Mesenchymal stem cell (in vitro differentiated cells and primary cell): ENCODE results near the gene KCNH1.

Source experiments
- DNase-seq: peaks from one replicate; pipeline ENCODE4 v3.0.0-alpha.2; 2013
- H2AFZ ChIP-seq: one replicate; pipeline ENCODE4 v1.6.1; 2013; ENCODE audit warnings: low read depth, mild to moderate bottlenecking, control low read depth, inconsistent platforms, low read length, moderate library complexity
- H2AK5ac ChIP-seq: 2 replicates; pipeline ENCODE4 v1.6.1; 2013; ENCODE audit warnings: low read length, moderate library complexity, mild to moderate bottlenecking, inconsistent platforms; ENCODE audit not compliant: severe bottlenecking
- H2BK120ac ChIP-seq: one replicate; pipeline ENCODE4 v1.6.1; 2013; ENCODE audit warnings: low read depth, mild to moderate bottlenecking, inconsistent platforms, low read length, moderate library complexity
- H2BK12ac ChIP-seq, 2 experiments: one replicate each; pipeline ENCODE4 v1.6.1; 2013; ENCODE audit warnings: inconsistent platforms in 2 of 2, low read length in 2 of 2, mild to moderate bottlenecking in 2 of 2, moderate library complexity in 2 of 2, control low read depth in 1 of 2
- H2BK15ac ChIP-seq: one replicate; pipeline ENCODE4 v1.6.1; 2013; ENCODE audit warnings: mild to moderate bottlenecking, low read depth, inconsistent platforms; ENCODE audit not compliant: poor library complexity, severe bottlenecking
- H2BK5ac ChIP-seq: 2 replicates; pipeline ENCODE4 v1.6.1; 2013; ENCODE audit warnings: low read depth, mild to moderate bottlenecking, low read length, control low read depth, inconsistent platforms; ENCODE audit not compliant: poor library complexity, severe bottlenecking
- H3K14ac ChIP-seq, 2 experiments: one replicate each; pipeline ENCODE4 v1.6.1; 2013; ENCODE audit warnings: inconsistent platforms in 2 of 2, low read length in 2 of 2, control low read depth in 1 of 2, mild to moderate bottlenecking in 1 of 2, moderate library complexity in 1 of 2
- H3K18ac ChIP-seq, 2 experiments: one replicate each; pipeline ENCODE4 v1.6.1; 2013; ENCODE audit warnings: inconsistent platforms in 2 of 2, low read length in 2 of 2, control low read depth in 1 of 2, low read depth in 1 of 2, mild to moderate bottlenecking in 1 of 2
- H3K23ac ChIP-seq, 2 experiments: one replicate each; pipeline ENCODE4 v1.6.1; 2013; ENCODE audit warnings: inconsistent platforms in 2 of 2, low read length in 2 of 2, mild to moderate bottlenecking in 2 of 2, moderate library complexity in 2 of 2, control low read depth in 1 of 2
- H3K27ac ChIP-seq: 2 replicates; pipeline ENCODE4 v1.5.1; 2013; ENCODE audit warnings: mild to moderate bottlenecking, moderate library complexity, low read length, control low read depth, inconsistent platforms; ENCODE audit not compliant: poor library complexity, severe bottlenecking
- H3K27me3 ChIP-seq, 2 experiments: 2 replicates each; pipeline versions ENCODE4 v1.6.1 to v1.7.0; 2013; ENCODE audit warnings: low read length in 2 of 2, mild to moderate bottlenecking in 2 of 2, moderate library complexity in 2 of 2, control low read depth in 1 of 2, inconsistent platforms in 1 of 2; ENCODE audit not compliant: control insufficient read depth in 1 of 2, insufficient read depth in 1 of 2
- H3K36me3 ChIP-seq, 2 experiments: 2 replicates each; pipeline versions ENCODE4 v1.6.1 to v1.7.0; 2013; ENCODE audit warnings: low read length in 2 of 2, control low read depth in 1 of 2, inconsistent platforms in 1 of 2, low read depth in 1 of 2, mild to moderate bottlenecking in 1 of 2; ENCODE audit not compliant: insufficient read depth in 2 of 2, control insufficient read depth in 1 of 2
- H3K4ac ChIP-seq, 2 experiments: one replicate each; pipeline ENCODE4 v1.6.1; 2013; ENCODE audit warnings: inconsistent platforms in 2 of 2, low read length in 2 of 2, mild to moderate bottlenecking in 2 of 2, moderate library complexity in 2 of 2, control low read depth in 1 of 2, low read depth in 1 of 2
- H3K4me1 ChIP-seq: 2 replicates; pipeline ENCODE4 v1.6.1; 2013; ENCODE audit warnings: low read depth, low read length, control low read depth; ENCODE audit not compliant: control insufficient read depth, insufficient read depth
- H3K4me2 ChIP-seq: 2 replicates; pipeline ENCODE4 v1.6.1; 2013; ENCODE audit warnings: low read length, mild to moderate bottlenecking, inconsistent platforms; ENCODE audit not compliant: poor library complexity, severe bottlenecking
- H3K4me3 ChIP-seq, 2 experiments: 2 replicates each; pipeline versions ENCODE4 v1.5.1 to v1.7.0; 2013; ENCODE audit warnings: low read length in 2 of 2, mild to moderate bottlenecking in 2 of 2, control low read depth in 1 of 2, low read depth in 1 of 2; ENCODE audit not compliant: insufficient read depth in 1 of 2
- H3K79me1 ChIP-seq: replicated peaks from 2 replicates; pipeline ENCODE4 v1.6.1; 2013; ENCODE audit warnings: mild to moderate bottlenecking, control low read depth, low read length, inconsistent platforms; ENCODE audit not compliant: poor library complexity, severe bottlenecking
- H3K9ac ChIP-seq: 2 replicates; pipeline ENCODE4 v1.7.0; 2013; ENCODE audit warnings: mild to moderate bottlenecking, low read length, moderate library complexity
- H3K9me3 ChIP-seq: 2 replicates; pipeline ENCODE4 v1.7.0; 2013; ENCODE audit warnings: mild to moderate bottlenecking, low read length; ENCODE audit not compliant: control insufficient read depth
- H4K8ac ChIP-seq: one replicate; pipeline ENCODE4 v1.6.1; 2013; ENCODE audit warnings: inconsistent platforms, mild to moderate bottlenecking, low read length, moderate library complexity
- H4K91ac ChIP-seq: one replicate; pipeline ENCODE4 v1.6.1; 2013; ENCODE audit warnings: mild to moderate bottlenecking, low read length, inconsistent platforms
- WGBS: methylation state at CpG from one replicate; pipeline ENCODE4 v1.1.7; 2013; ENCODE audit warnings: mixed read lengths; 5-methylcytosine and 5-hydroxymethylcytosine counted together

The KCNH1 gene

DNA sequence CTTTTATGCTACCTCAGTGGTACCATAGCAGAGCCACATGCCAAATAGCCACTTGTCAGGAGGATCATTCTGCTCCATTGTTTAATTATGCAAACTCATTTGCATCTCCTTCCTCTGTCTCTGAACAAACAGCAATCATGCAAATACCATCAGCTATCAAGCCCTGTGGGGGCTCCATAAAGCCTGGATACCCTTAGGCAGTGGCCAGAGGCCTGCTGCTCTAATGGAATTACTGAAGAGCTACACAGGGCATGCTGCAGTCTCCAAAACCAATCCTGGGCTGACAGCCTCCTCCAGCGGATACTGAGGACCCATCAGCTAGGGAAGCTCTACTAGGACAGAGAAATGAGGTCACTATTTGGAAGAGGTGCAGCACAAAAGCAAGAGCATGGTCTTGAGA is 376.3 kb downstream of the KCNH1 start:
- Histone ChIP-seq H3K9me3 (no peaks in the 10 kb centered on the region), H3K79me1 (peaks cover 9% of the 10 kb centered on the region), H3K4me3 (no peak overlapping the region), H2BK5ac (no peak overlapping the region), H2BK12ac (no peak overlapping the region), H3K4ac (no peak overlapping the region), H3K9ac (no peak overlapping the region), H3K27me3 (no peaks in the 10 kb centered on the region), H3K36me3 (no peaks in the 10 kb centered on the region), H3K23ac (no peak overlapping the region), H2BK15ac (no peak overlapping the region), H3K18ac (no peak overlapping the region), H3K4me2 (no peak overlapping the region), H3K14ac (no peak overlapping the region), H3K27ac (no peak overlapping the region), H2AFZ (no peak overlapping the region), H2BK120ac (no peak overlapping the region), H4K91ac (no peak overlapping the region), H4K8ac (no peak overlapping the region), H3K4me1 (peaks cover 5% of the 10 kb centered on the region), H2AK5ac (no peak overlapping the region)
- DNase-seq: no peak
- WGBS: 38% methylated on average over 1 of the region's 1 CpG

GRCh38 chr1:210755991-210756659 is 377.8 kb downstream of the KCNH1 start:
- H4K8ac ChIP-seq: no peak overlapping the region
- WGBS: 91% methylated on average over 4 of the region's 4 CpGs
- no peak overlapping the region for H4K91ac ChIP-seq
- no peak overlapping the region for H2BK12ac ChIP-seq
- no peak for DNase-seq
- H3K23ac ChIP-seq: no peak overlapping the region
- H3K14ac ChIP-seq: no peak overlapping the region
- no peak overlapping the region for H2BK15ac ChIP-seq
- no peaks in the 10 kb centered on the region for H3K27me3 ChIP-seq
- no peak overlapping the region for H2BK120ac ChIP-seq
- peaks cover 5% of the 10 kb centered on the region for H3K4me1 ChIP-seq
- no peak overlapping the region for H3K18ac ChIP-seq
- no peak overlapping the region for H3K4me3 ChIP-seq
- no peak overlapping the region for H2AK5ac ChIP-seq
- H3K36me3 ChIP-seq: no peaks in the 10 kb centered on the region
- no peak overlapping the region for H3K4ac ChIP-seq
- H3K27ac ChIP-seq: no peak overlapping the region
- no peak overlapping the region for H3K4me2 ChIP-seq
- no peak overlapping the region for H2AFZ ChIP-seq
- H3K9me3 ChIP-seq: no peaks in the 10 kb centered on the region
- H2BK5ac ChIP-seq: no peak overlapping the region
- H3K79me1 ChIP-seq: peaks cover 9% of the 10 kb centered on the region
- no peak overlapping the region for H3K9ac ChIP-seq

DNA sequence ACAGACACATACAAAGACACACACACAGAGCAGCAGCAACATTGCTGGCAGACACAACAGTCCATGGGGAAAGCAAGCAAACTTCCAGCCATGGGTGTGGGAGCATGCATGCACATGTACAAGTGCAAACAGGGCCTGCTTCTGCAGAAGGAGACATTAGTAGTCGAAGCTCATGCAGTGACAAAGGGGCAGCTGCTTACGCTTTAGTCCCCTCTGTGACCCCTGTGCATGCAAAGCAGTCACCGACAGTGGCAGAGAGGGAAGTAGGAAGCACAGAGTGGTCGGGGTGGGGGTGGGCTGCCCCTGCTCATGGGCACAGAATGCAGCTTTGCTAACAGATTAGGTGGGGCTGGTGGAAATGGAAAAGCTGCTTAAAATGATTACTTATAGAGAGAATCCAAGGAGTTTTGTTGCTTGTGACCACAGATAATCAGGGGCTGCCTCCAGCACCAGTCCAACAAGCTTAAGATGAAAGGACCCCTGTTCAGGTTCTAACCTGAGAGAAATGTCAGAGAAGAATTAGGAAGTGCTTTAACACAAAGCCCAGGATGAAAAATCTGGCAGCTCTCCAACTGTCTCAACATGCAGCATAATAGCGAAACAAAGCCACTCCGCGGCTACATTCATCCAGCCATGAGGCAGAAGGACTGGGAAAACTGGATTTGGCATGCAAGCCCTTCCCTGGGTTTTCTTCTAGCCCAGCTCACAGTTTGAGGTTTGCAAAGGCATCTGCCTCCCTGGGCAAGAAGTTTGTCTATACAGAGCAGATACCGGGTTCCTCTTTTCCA is 378.9 kb downstream of the KCNH1 start:
- no peak overlapping the region for H3K9ac ChIP-seq
- DNase-seq: no peak
- H3K36me3 ChIP-seq: no peaks in the 10 kb centered on the region
- no peaks in the 10 kb centered on the region for H3K27me3 ChIP-seq
- H2AFZ ChIP-seq: no peak overlapping the region
- H4K91ac ChIP-seq: no peak overlapping the region
- H2BK12ac ChIP-seq: no peak overlapping the region
- H3K23ac ChIP-seq: no peak overlapping the region
- H3K4me2 ChIP-seq: no peak overlapping the region
- no peak overlapping the region for H3K14ac ChIP-seq
- H3K9me3 ChIP-seq: no peaks in the 10 kb centered on the region
- H2BK5ac ChIP-seq: no peak overlapping the region
- H3K79me1 ChIP-seq: peaks cover 9% of the 10 kb centered on the region
- no peak overlapping the region for H2BK120ac ChIP-seq
- no peak overlapping the region for H4K8ac ChIP-seq
- H3K4me1 ChIP-seq: peaks cover 5% of the 10 kb centered on the region
- H3K18ac ChIP-seq: no peak overlapping the region
- H2BK15ac ChIP-seq: no peak overlapping the region
- no peak overlapping the region for H3K27ac ChIP-seq
- no peak overlapping the region for H3K4ac ChIP-seq
- no peak overlapping the region for H2AK5ac ChIP-seq
- 80% methylated on average over 8 of the region's 8 CpGs for WGBS
- H3K4me3 ChIP-seq: no peak overlapping the region

DNA sequence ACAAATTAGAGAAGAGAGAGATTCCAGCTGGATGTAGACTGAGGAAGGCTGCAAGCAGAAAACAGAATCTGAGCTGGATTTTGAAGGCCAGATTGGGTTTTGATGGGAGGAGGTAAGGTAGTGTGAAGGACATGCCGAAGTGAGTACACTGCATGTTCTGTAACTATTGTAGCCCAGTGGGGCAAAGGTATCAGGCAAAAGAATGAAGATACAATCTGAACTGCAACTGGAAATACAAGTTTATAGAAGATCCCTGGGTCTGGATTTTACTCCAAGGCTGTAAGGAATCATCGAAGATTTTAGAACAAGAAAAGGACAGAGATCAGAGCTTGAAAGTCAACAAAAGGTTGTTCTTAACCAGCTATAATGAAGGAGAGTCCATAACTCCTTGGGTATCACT is 382.0 kb downstream of the KCNH1 start:
- Histone ChIP-seq H3K4me1 (peaks cover 3% of the 10 kb centered on the region), H2BK15ac (no peak overlapping the region), H3K4me3 (no peak overlapping the region), H4K91ac (no peak overlapping the region), H3K14ac (no peak overlapping the region), H2BK12ac (no peak overlapping the region), H2AK5ac (no peak overlapping the region), H2BK120ac (no peak overlapping the region), H3K27me3 (no peaks in the 10 kb centered on the region), H2BK5ac (no peak overlapping the region), H3K4ac (no peak overlapping the region), H3K23ac (no peak overlapping the region), H3K9ac (no peak overlapping the region), H3K9me3 (no peaks in the 10 kb centered on the region), H3K4me2 (no peak overlapping the region), H3K18ac (no peak overlapping the region), H2AFZ (no peak overlapping the region), H3K79me1 (peaks cover 2% of the 10 kb centered on the region), H4K8ac (no peak overlapping the region), H3K27ac (no peak overlapping the region), H3K36me3 (peaks cover 0 to 3% of the 10 kb centered on the region in 2 experiments)
- 91% methylated on average over 2 of the region's 2 CpGs for WGBS
- DNase-seq: no peak
